Measurements from ENCODE around the gene GAB1. TPM values are rescaled to one million over a fixed set of nuclear protein-coding genes. Genes with fewer than 3 reads are reported as not detected.

The GAB1 gene
- total and polyA plus RNA-seq, 7 donors = 10.0 to 71.6 (median 44.1) TPM

DNA sequence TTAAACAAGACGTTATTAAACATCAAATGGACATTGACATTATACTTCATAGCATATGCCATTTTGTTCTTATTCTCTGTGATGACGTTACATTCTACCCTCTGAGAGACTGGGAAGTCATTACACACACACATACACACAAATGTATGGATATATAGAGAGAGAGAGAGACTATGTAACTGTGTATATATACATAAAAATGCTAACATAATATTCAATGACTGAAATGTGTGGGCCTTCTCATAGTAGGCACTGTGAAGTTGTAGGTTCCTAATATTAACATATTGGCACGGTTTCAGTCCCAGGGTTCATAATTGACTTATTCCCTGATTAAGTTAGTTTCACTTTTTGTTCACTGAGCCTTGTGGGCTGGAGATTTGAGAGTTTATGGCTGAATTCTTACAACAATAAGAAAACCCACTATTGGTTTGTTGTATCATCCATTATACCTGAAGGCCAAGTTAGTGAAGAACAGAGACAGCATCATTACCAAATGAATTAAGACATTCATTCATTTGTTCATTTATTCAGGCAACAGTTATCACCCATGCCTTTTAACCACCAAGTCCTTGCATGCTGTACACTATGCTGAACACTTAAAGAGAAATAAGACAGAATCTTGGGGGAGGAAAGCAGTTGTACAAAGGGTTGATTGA, 68.5 kb downstream of the GAB1 start:
- intact Hi-C loops (cut with DNase I) = no loop called here
- DNase-seq = no peak
- Histone ChIP-seq H3K9me3 (no peaks in the 10 kb centered on the region), H3K27ac (peak overlapping the region in 2 of 4 donors; percentile 44 to 58), H3K27me3 (no peaks in the 10 kb centered on the region), H3K4me1 (peaks cover 0 to 92% (median 73%) of the 10 kb centered on the region in 4 donors), H3K36me3 (no peaks in the 10 kb centered on the region), H3K4me3 (no peak overlapping the region)
- TF ChIP-seq POLR2AphosphoS5 (IDR thresholded peaks at IDR 0.05) (no peak), EP300 (IDR thresholded peaks at IDR 0.05) (no peak), POLR2A (IDR thresholded peaks at IDR 0.05) (no peak)
- TF ChIP-seq, protein P1, sequence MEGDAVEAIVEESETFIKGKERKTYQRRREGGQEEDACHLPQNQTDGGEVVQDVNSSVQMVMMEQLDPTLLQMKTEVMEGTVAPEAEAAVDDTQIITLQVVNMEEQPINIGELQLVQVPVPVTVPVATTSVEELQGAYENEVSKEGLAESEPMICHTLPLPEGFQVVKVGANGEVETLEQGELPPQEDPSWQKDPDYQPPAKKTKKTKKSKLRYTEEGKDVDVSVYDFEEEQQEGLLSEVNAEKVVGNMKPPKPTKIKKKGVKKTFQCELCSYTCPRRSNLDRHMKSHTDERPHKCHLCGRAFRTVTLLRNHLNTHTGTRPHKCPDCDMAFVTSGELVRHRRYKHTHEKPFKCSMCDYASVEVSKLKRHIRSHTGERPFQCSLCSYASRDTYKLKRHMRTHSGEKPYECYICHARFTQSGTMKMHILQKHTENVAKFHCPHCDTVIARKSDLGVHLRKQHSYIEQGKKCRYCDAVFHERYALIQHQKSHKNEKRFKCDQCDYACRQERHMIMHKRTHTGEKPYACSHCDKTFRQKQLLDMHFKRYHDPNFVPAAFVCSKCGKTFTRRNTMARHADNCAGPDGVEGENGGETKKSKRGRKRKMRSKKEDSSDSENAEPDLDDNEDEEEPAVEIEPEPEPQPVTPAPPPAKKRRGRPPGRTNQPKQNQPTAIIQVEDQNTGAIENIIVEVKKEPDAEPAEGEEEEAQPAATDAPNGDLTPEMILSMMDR (IDR thresholded peaks at IDR 0.05) = no peak
- WGBS, 2 donors = 32 to 39% methylated on average over 3 of the region's 3 CpGs

DNA sequence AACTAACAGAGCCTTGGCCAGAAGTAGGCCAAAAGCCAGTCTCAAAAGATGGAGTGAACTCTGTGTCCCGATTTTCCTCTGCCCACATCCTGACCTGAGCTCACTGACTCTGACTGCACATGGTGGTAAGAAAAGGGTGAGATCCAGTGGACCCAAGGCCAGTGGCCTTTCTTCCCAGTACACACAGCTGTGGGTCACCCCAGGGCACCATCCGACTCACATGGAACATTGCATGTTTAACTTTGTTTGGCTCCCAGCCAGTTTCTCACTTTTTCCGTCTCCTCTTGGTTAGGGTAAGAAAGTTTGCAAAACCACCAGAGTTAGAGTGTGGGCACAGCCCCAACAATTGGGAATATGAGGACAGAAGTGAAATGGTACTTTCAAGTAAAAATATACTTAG, 69.8 kb downstream of the GAB1 start:
- peaks cover 0 to 100% (median 85%) of the 10 kb centered on the region in 4 donors for H3K4me1 ChIP-seq
- no peak overlapping the region for H3K4me3 ChIP-seq
- TF ChIP-seq POLR2AphosphoS5 (IDR thresholded peaks at IDR 0.05) (peak in 3 of 4 donors; percentile 50 to 57 (median 54)), EP300 (IDR thresholded peaks at IDR 0.05) (no peak)
- 48 to 49% methylated on average over 3 of the region's 3 CpGs for WGBS, 2 donors
- peak overlapping the region; percentile 39 to 58 (median 43) for H3K27ac ChIP-seq
- intact Hi-C loops (cut with DNase I) = no loop called here
- no peaks in the 10 kb centered on the region for H3K9me3 ChIP-seq
- no peaks in the 10 kb centered on the region for H3K27me3 ChIP-seq
- H3K36me3 ChIP-seq = no peaks in the 10 kb centered on the region
- peak; percentile 89 for DNase-seq

DNA sequence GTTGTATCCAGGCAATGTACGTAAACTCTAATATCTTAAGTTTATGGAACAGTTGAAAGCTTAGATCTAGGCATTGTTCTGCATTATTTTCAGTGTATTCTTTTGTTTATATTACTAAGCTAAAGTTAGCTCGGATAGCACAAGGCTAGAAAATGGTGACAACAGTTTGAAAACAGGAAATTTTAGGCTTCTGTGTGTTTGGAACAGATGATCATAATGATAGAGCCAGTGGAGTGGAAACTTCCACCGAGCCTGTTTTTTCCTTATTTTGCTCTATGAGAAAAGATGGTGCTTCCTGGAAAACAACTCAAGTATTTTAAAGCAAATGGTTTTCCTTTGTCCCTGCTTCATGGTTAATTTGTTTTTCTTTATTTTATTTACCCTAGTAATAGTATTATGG, 70.8 kb downstream of the GAB1 start:
- H3K27me3 ChIP-seq = no peaks in the 10 kb centered on the region
- intact Hi-C loops (cut with DNase I) = no loop called here
- peak overlapping the region; percentile 39 to 58 (median 43) for H3K27ac ChIP-seq
- WGBS, 2 donors = 46 to 74% methylated on average over 3 of the region's 3 CpGs
- no peak overlapping the region for H3K4me3 ChIP-seq
- TF ChIP-seq POLR2A (IDR thresholded peaks at IDR 0.05) = no peak
- H3K36me3 ChIP-seq = no peaks in the 10 kb centered on the region
- DNase-seq = no peak
- no peaks in the 10 kb centered on the region for H3K9me3 ChIP-seq
- peaks cover 0 to 100% (median 86%) of the 10 kb centered on the region in 4 donors for H3K4me1 ChIP-seq

DNA sequence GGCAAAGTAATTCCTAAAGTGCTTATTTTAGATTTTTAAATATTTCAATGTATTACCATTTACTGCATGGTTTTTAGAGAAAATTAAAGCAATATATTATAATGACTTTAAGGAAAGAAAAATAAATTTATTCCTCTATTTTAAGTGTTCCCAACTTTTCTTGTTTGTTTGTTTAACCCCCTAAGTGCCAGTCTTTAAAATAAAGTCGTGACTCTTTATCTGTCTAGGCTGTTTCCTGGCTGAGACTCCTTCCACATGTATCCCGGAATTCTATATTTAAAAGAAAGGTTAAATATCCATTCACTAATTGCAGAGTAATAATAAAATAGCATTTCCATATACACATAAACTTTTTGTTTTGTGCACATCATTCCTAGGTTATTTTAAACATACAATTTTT, 71.2 kb downstream of the GAB1 start:
- Histone ChIP-seq H3K27ac (peak overlapping the region; percentile 39 to 58 (median 43)), H3K36me3 (no peaks in the 10 kb centered on the region), H3K4me3 (no peak overlapping the region), H3K9me3 (no peaks in the 10 kb centered on the region), H3K4me1 (peaks cover 0 to 98% (median 83%) of the 10 kb centered on the region in 4 donors), H3K27me3 (no peaks in the 10 kb centered on the region)
- TF ChIP-seq, protein P1 (IDR thresholded peaks at IDR 0.05) = no peak
- intact Hi-C loops (cut with DNase I) = no loop called here
- no peak for DNase-seq
- WGBS, 2 donors = 81% methylated on average over 2 of the region's 2 CpGs

DNA sequence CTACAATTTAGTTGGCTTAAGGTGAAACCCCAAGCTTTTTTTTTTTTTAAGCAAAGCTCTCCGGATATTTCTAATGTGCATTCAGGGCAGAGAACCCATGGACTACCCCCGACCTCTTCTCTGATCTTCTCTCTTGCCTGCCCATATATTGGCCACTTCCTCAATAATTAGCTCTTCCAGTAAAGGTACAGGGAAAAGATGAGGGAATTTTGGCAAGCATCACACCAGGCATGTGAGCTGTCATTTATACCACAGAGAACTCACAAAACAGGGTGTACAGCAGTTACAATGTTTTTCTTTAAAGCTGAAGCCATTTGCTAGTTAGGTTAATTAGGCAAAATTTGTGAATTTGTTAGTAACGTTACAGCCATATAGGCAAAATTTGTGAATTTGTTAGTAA, 73.3 kb downstream of the GAB1 start:
- 85 to 90% methylated on average over 3 of the region's 3 CpGs for whole genome bisulfite sequencing, 2 donors

More for the DNA sequence above, 73.3 kb downstream of the GAB1 start:
- no peak overlapping the region for H3K4me3 ChIP-seq
- H3K9me3 ChIP-seq = no peaks in the 10 kb centered on the region
- peaks cover 0 to 84% (median 69%) of the 10 kb centered on the region in 4 donors for H3K4me1 ChIP-seq
- no peaks in the 10 kb centered on the region for H3K27me3 ChIP-seq
- H3K36me3 ChIP-seq = no peaks in the 10 kb centered on the region
- TF ChIP-seq, protein P1 (IDR thresholded peaks at IDR 0.05) = no peak
- TF ChIP-seq EP300 (IDR thresholded peaks at IDR 0.05) = no peak
- TF ChIP-seq POLR2AphosphoS5 (IDR thresholded peaks at IDR 0.05) = no peak
- no peak for TF ChIP-seq POLR2A (IDR thresholded peaks at IDR 0.05)
- no peak for DNase-seq
- intact Hi-C loops (cut with DNase I) = no loop called here
- H3K27ac ChIP-seq = peak overlapping the region in 3 of 4 donors; percentile 39 to 59 (median 44)
